ENCODE results near the gene EPHB4. TPM values are rescaled to one million over a fixed set of nuclear protein-coding genes. Genes with fewer than 3 reads are reported as not detected.

Gene EPHB4
- total and polyA plus RNA-seq, 11 donors, result 10.7 to 76.2 (median 21.4) TPM

GRCh38 chr7:100779359-100779758 lies 48.0 kb downstream of the EPHB4 start:
- intact Hi-C loops (cut with DNase I), result no loop called here
- DNase-seq (no peak), ATAC-seq (no peak)
- no peak overlapping the region for H3K27ac ChIP-seq
- no peaks in the 10 kb centered on the region for H3K36me3 ChIP-seq
- peaks cover 0 to 12% (median 3%) of the 10 kb centered on the region in 12 donors for H3K9me3 ChIP-seq
- TF ChIP-seq CTCF (IDR thresholded peaks at IDR 0.05), result no peak
- TF ChIP-seq POLR2A (IDR thresholded peaks at IDR 0.05), result no peak
- no peak overlapping the region for H3K4me3 ChIP-seq
- H3K4me1 ChIP-seq, result no peaks in the 10 kb centered on the region
- 46 to 64% (median 51%) methylated on average over 8 to 17 of the region's 17 CpGs for WGBS, 4 donors
- H3K27me3 ChIP-seq, result peaks cover 0 to 37% (median 3%) of the 10 kb centered on the region in 9 donors

- ATAC-seq, result no peak
- peaks cover 0 to 37% (median 3%) of the 10 kb centered on the region in 9 donors for H3K27me3 ChIP-seq
Measured at GRCh38 chr7:100778061-100778621, 49.2 kb downstream of the EPHB4 start.

GRCh38 chr7:100773491-100773890 lies 53.8 kb downstream of the EPHB4 start:
- no peak for ATAC-seq
- Histone ChIP-seq H3K4me1 (no peaks in the 10 kb centered on the region), H3K9me3 (no peaks in the 10 kb centered on the region), H3K27me3 (peaks cover 0 to 24% (median 0%) of the 10 kb centered on the region in 9 donors), H3K4me3 (no peak overlapping the region), H3K27ac (no peak overlapping the region), H3K36me3 (no peaks in the 10 kb centered on the region)
- TF ChIP-seq POLR2A (IDR thresholded peaks at IDR 0.05) (no peak), CTCF (IDR thresholded peaks at IDR 0.05) (no peak)
- WGBS, 4 donors, result 87 to 89% (median 87%) methylated on average over 9 of the region's 9 CpGs; no CpG with 5 or more reads in 1 of the 4 donors
- no peak for DNase-seq
- intact Hi-C loops (cut with DNase I), result no loop called here

More at GRCh38 chr7:100778061-100778621, 49.2 kb downstream of the EPHB4 start:
- peaks cover 0 to 5% (median 0%) of the 10 kb centered on the region in 12 donors for H3K9me3 ChIP-seq
- TF ChIP-seq CTCF (IDR thresholded peaks at IDR 0.05), result no peak
- TF ChIP-seq POLR2A (IDR thresholded peaks at IDR 0.05), result no peak
- intact Hi-C loops (cut with DNase I), result no loop called here
- H3K4me1 ChIP-seq, result no peaks in the 10 kb centered on the region
- no peaks in the 10 kb centered on the region for H3K36me3 ChIP-seq
- no peak overlapping the region for H3K4me3 ChIP-seq
- DNase-seq, result no peak
- no peak overlapping the region for H3K27ac ChIP-seq
- 76 to 87% (median 83%) methylated on average over 6 of the region's 6 CpGs for WGBS, 4 donors

- no peaks in the 10 kb centered on the region for H3K27me3 ChIP-seq
- H3K4me1 ChIP-seq, result no peaks in the 10 kb centered on the region
- H3K36me3 ChIP-seq, result no peaks in the 10 kb centered on the region
- H3K9me3 ChIP-seq, result no peaks in the 10 kb centered on the region
- TF ChIP-seq CTCF (IDR thresholded peaks at IDR 0.05), result no peak
- TF ChIP-seq POLR2A (IDR thresholded peaks at IDR 0.05), result no peak
- H3K27ac ChIP-seq, result no peak overlapping the region
- WGBS, 4 donors, result 78 to 85% (median 83%) methylated on average over 7 of the region's 7 CpGs
- no peak overlapping the region for H3K4me3 ChIP-seq
- DNase-seq, result no peak
- ATAC-seq, result no peak
- intact Hi-C loops (cut with DNase I), result no loop called here
Measured at GRCh38 chr7:100768784-100769183, 58.5 kb downstream of the EPHB4 start.
